Tibial nerve (tissue), 4 donors: Measurements from ENCODE around the gene ZNF574.

ENCODE experiments used
- EP300 ChIP-seq, 2 donors: sonication (generic); formaldehyde crosslinking; IDR thresholded peaks; one replicate each; pipeline ENCODE4 v1.6.1; 2017; ENCODE audit warnings: antibody characterized with exemption in 2 of 2, mild to moderate bottlenecking in 1 of 2
- POLR2A ChIP-seq, 2 donors: fragments of 450-650 bp; IDR thresholded peaks; one replicate each; pipeline ENCODE4 v1.6.1; 2017; ENCODE audit warnings: antibody characterized with exemption in 2 of 2, mild to moderate bottlenecking in 2 of 2, moderate library complexity in 2 of 2
- TF ChIP-seq, protein P1 (sequence below), 5 experiments: fragments of 200-600 bp in 3 of 5; fragments of 450-650 bp in 2 of 5; sonication (generic) in 3 of 5; IDR thresholded peaks; one replicate each; pipeline ENCODE4 v1.5.1; 2016 to 2019; ENCODE audit warnings: antibody characterized with exemption in 5 of 5, mild to moderate bottlenecking in 3 of 5, moderate library complexity in 2 of 5

GRCh38 chr19:42123765-42124164, 47.8 kb downstream of the ZNF574 start:
- TF ChIP-seq, protein P1, sequence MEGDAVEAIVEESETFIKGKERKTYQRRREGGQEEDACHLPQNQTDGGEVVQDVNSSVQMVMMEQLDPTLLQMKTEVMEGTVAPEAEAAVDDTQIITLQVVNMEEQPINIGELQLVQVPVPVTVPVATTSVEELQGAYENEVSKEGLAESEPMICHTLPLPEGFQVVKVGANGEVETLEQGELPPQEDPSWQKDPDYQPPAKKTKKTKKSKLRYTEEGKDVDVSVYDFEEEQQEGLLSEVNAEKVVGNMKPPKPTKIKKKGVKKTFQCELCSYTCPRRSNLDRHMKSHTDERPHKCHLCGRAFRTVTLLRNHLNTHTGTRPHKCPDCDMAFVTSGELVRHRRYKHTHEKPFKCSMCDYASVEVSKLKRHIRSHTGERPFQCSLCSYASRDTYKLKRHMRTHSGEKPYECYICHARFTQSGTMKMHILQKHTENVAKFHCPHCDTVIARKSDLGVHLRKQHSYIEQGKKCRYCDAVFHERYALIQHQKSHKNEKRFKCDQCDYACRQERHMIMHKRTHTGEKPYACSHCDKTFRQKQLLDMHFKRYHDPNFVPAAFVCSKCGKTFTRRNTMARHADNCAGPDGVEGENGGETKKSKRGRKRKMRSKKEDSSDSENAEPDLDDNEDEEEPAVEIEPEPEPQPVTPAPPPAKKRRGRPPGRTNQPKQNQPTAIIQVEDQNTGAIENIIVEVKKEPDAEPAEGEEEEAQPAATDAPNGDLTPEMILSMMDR (IDR thresholded peaks at IDR 0.05) = no peak
- TF ChIP-seq EP300 (IDR thresholded peaks at IDR 0.05) (no peak), POLR2A (IDR thresholded peaks at IDR 0.05) (no peak)
